Calu3 (cell line): ENCODE data around the gene ORAI1. TPM values are rescaled to one million over a fixed set of nuclear protein-coding genes. Genes with fewer than 3 reads are reported as not detected.

Source experiments
- BruUV-seq: library from RNA; stranded (reverse); fragments of 400-500 nt; replicated peaks from 2 replicates; lab custom pipeline; 2021; lab: Mats Ljungman, UMichigan
- CTCF ChIA-PET: fragments of 300-600 bp; sonication (Branson Sonifier 250); formaldehyde crosslinking; loops from one replicate; lab custom pipeline; 2022; ENCODE audit warnings: antibody characterized with exemption; lab: Charles Lee
- DNase-seq: peaks from one replicate; pipeline ENCODE4 v3.0.0; 2022
- H3K27ac Mint-ChIP-seq: one replicate; pipeline ENCODE4 v1.8.0; 2022; ENCODE audit warnings: mixed read lengths; ENCODE audit not compliant: unreplicated experiment
- H3K27me3 Mint-ChIP-seq: one replicate; pipeline ENCODE4 v1.8.0; 2022; ENCODE audit warnings: mixed read lengths; ENCODE audit not compliant: unreplicated experiment
- H3K36me3 Mint-ChIP-seq: one replicate; pipeline ENCODE4 v1.8.0; 2022; ENCODE audit warnings: mild to moderate bottlenecking, moderate library complexity, mixed read lengths; ENCODE audit not compliant: insufficient read depth, unreplicated experiment
- H3K4me1 Mint-ChIP-seq: one replicate; pipeline ENCODE4 v1.8.0; 2022; ENCODE audit warnings: mild to moderate bottlenecking, low read depth, mixed read lengths; ENCODE audit not compliant: unreplicated experiment
- H3K4me3 Mint-ChIP-seq: one replicate; pipeline ENCODE4 v1.8.0; 2022; ENCODE audit warnings: mild to moderate bottlenecking, low read depth, moderate library complexity, mixed read lengths; ENCODE audit not compliant: unreplicated experiment
- H3K9me3 Mint-ChIP-seq: one replicate; pipeline ENCODE4 v1.8.0; 2022; ENCODE audit warnings: low read depth, mixed read lengths; ENCODE audit not compliant: unreplicated experiment
- intact Hi-C: fragments of 100-400 bp; cut with micrococcal nuclease; formaldehyde crosslinking; loops from one replicate; pipeline ENCODE4 v1.10.0; 2022; ENCODE audit not compliant: unreplicated experiment
- total RNA-seq: library from RNA; stranded (reverse); gene quantifications from 2 replicates; pipeline ENCODE4 v1.2.3, GENCODE V29; 2022
- TF ChIP-seq, protein P1 (sequence below): fragments of 200-600 bp; IDR thresholded peaks from one replicate; pipeline ENCODE4 v1.8.0; 2022; ENCODE audit warnings: antibody characterized with exemption; ENCODE audit not compliant: unreplicated experiment

ORAI1 gene
- total RNA-seq, 1 experiment from 2014 or later = 35.5 TPM

- intact Hi-C loops = no loop called here
- Mint-ChIP-seq H3K4me3 (peak overlapping the region; percentile 66), H3K27ac (peak overlapping the region; percentile 81), H3K36me3 (peaks cover 10% of the 10 kb centered on the region), H3K4me1 (no peaks in the 10 kb centered on the region), H3K27me3 (peaks cover 29% of the 10 kb centered on the region), H3K9me3 (no peaks in the 10 kb centered on the region)
- CTCF ChIA-PET = no interaction called here
- BruUV-seq = no TSS peak
- DNase-seq = no peak
- TF ChIP-seq, protein P1, sequence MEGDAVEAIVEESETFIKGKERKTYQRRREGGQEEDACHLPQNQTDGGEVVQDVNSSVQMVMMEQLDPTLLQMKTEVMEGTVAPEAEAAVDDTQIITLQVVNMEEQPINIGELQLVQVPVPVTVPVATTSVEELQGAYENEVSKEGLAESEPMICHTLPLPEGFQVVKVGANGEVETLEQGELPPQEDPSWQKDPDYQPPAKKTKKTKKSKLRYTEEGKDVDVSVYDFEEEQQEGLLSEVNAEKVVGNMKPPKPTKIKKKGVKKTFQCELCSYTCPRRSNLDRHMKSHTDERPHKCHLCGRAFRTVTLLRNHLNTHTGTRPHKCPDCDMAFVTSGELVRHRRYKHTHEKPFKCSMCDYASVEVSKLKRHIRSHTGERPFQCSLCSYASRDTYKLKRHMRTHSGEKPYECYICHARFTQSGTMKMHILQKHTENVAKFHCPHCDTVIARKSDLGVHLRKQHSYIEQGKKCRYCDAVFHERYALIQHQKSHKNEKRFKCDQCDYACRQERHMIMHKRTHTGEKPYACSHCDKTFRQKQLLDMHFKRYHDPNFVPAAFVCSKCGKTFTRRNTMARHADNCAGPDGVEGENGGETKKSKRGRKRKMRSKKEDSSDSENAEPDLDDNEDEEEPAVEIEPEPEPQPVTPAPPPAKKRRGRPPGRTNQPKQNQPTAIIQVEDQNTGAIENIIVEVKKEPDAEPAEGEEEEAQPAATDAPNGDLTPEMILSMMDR = no peak
Measured at GRCh38 chr12:121590476-121591143, 35.7 kb upstream of the ORAI1 start.

- no peak for DNase-seq
- Mint-ChIP-seq H3K36me3 (peaks cover 10% of the 10 kb centered on the region), H3K9me3 (no peaks in the 10 kb centered on the region), H3K27ac (no peak overlapping the region), H3K4me3 (no peak overlapping the region), H3K27me3 (peaks cover 29% of the 10 kb centered on the region), H3K4me1 (no peaks in the 10 kb centered on the region)
- BruUV-seq = no TSS peak
- TF ChIP-seq, protein P1 = no peak
- CTCF ChIA-PET = no interaction called here
- intact Hi-C loops = no loop called here
Measured at GRCh38 chr12:121592320-121592719, 34.0 kb upstream of the ORAI1 start.

DNA sequence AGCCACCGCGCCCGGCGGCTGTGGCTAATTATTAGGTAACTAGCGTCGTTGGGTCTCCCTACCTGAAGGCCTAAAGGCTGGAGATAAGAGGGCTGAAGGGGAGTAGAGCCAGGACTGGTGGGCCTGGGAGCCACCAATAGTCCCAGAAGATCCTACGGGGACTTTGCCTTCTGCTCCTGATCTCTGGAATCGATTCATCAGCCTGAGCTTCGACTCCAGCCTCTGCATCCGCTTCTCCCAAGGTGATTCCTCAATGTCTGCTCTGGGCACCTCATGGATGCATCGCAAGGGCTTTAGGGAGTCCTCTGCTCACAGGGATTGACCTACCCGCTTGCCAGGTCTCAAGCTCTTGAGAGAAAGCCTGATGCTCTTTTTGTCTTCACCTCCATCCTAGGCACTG, 30.8 kb upstream of the ORAI1 start:
- BruUV-seq = no TSS peak
- peaks cover under 1% of the 10 kb centered on the region for H3K36me3 Mint-ChIP-seq
- H3K4me3 Mint-ChIP-seq = no peak overlapping the region
- peaks cover 29% of the 10 kb centered on the region for H3K27me3 Mint-ChIP-seq
- no peaks in the 10 kb centered on the region for H3K9me3 Mint-ChIP-seq
- intact Hi-C loops = no loop called here
- DNase-seq = no peak
- no peaks in the 10 kb centered on the region for H3K4me1 Mint-ChIP-seq
- no peak overlapping the region for H3K27ac Mint-ChIP-seq
- TF ChIP-seq, protein P1 = no peak
- CTCF ChIA-PET = interaction anchor here (0.5 kb wide), 1 partner anchor 78 kb away, joined by 4 read pairs; no protein-coding TSS in a partner anchor

- Mint-ChIP-seq H3K9me3 (no peaks in the 10 kb centered on the region), H3K36me3 (no peaks in the 10 kb centered on the region), H3K4me3 (no peak overlapping the region), H3K27me3 (peaks cover 24% of the 10 kb centered on the region), H3K4me1 (no peaks in the 10 kb centered on the region), H3K27ac (no peak overlapping the region)
- intact Hi-C loops = no loop called here
- no TSS peak for BruUV-seq
- no peak for DNase-seq
- CTCF ChIA-PET = no interaction called here
- TF ChIP-seq, protein P1 = no peak
Measured at GRCh38 chr12:121596526-121596925, 29.8 kb upstream of the ORAI1 start.
